Upper lobe of left lung (tissue), 6 donors: ENCODE results near the gene LRR1. TPM values are rescaled to one million over a fixed set of nuclear protein-coding genes. Genes with fewer than 3 reads are reported as not detected.

Experiments used
- ATAC-seq, 2 donors: fragments of 200-7000 bp; cut with Tn5 transposase; one replicate each; pipeline ENCODE4 v1.9.1; 2022; ENCODE audit warnings: mild to moderate bottlenecking in 2 of 2, moderate library complexity in 2 of 2; ENCODE audit not compliant: low FRiP score in 2 of 2
- DNase-seq, 2 donors: peaks; one replicate each; pipeline ENCODE4 v3.0.0-alpha.2; 2019 to 2020
- H3K27ac ChIP-seq, 4 donors: fragments of 200-600 bp; sonication (generic); one replicate each; pipeline ENCODE4 v1.5.1; 2016 to 2019
- H3K27me3 ChIP-seq, 4 donors: fragments of 200-600 bp; sonication (generic); one replicate each; pipeline ENCODE4 v1.5.1; 2017 to 2019
- H3K36me3 ChIP-seq, 4 donors: fragments of 200-600 bp; sonication (generic); one replicate each; pipeline ENCODE4 v1.5.1; 2016 to 2019
- H3K4me1 ChIP-seq, 4 donors: fragments of 200-600 bp; sonication (generic); one replicate each; pipeline ENCODE4 v1.5.1; 2018 to 2019
- H3K4me3 ChIP-seq, 4 donors: fragments of 200-600 bp; sonication (generic); one replicate each; pipeline ENCODE4 v1.5.1; 2017 to 2019; ENCODE audit warnings: mild to moderate bottlenecking in 2 of 4, moderate library complexity in 1 of 4
- H3K9me3 ChIP-seq, 4 donors: fragments of 200-600 bp; sonication (generic); one replicate each; pipeline ENCODE4 v1.5.1; 2018 to 2019
- EP300 ChIP-seq, 4 donors: sonication (generic); formaldehyde crosslinking; IDR thresholded peaks; one replicate each; pipeline ENCODE4 v1.5.1; 2017; ENCODE audit warnings: antibody characterized with exemption in 4 of 4, control low read depth in 2 of 4
- POLR2A ChIP-seq, 4 donors: fragments of 450-650 bp; IDR thresholded peaks; one replicate each; pipeline ENCODE4 v1.5.1; 2016 to 2017; ENCODE audit warnings: antibody characterized with exemption in 4 of 4, mild to moderate bottlenecking in 2 of 4
- POLR2AphosphoS5 ChIP-seq, 2 donors: sonication (generic); formaldehyde crosslinking; IDR thresholded peaks; one replicate each; pipeline ENCODE4 v1.5.1; 2017; ENCODE audit warnings: antibody characterized with exemption in 2 of 2
- WGBS, 2 donors: methylation state at CpG; one replicate each; pipeline ENCODE4 v1.1.5; 2017 to 2018; 5-methylcytosine and 5-hydroxymethylcytosine counted together
- total RNA-seq, 6 donors: library from RNA; depleted of rRNA in 4 of 6; stranded (reverse); fragments of >200 nt in 4 of 6; gene quantifications; one replicate each; pipeline versions ENCODE4 v1.1.0 to v1.2.1, GENCODE V29; 2016 to 2021
- TF ChIP-seq, protein P1 (sequence below), 6 experiments: fragments of 450-650 bp in 4 of 6; fragments of 200-600 bp in 2 of 6; sonication (generic) in 2 of 6; IDR thresholded peaks; one replicate each; pipeline ENCODE4 v1.5.1; 2016 to 2019; ENCODE audit warnings: antibody characterized with exemption in 6 of 6
- donor health status: DM: no; HTN: no; CAD: no; lungs with moderate emphysema.
- donor health status: DM: no; HTN: yes; CAD: no; lungs with severe emphysema.

LRR1 gene
- total RNA-seq, 6 donors from 2014 or later = 1.6 to 13.6 (median 8.1) TPM

DNA sequence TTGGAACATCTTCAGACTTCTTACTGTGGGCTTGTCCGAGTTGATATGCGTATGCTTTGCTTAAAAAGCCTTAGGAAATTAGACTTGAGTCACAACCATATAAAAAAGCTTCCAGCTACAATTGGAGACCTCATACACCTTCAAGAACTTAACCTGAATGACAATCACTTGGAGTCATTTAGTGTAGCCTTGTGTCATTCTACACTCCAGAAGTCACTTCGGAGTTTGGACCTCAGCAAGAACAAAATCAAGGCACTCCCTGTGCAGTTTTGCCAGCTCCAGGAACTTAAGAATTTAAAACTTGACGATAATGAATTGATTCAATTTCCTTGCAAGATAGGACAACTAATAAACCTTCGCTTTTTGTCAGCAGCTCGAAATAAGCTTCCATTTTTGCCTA lies 8.8 kb downstream of the LRR1 start:
- Histone ChIP-seq H3K4me3 (no peak overlapping the region), H3K27ac (no peak overlapping the region), H3K36me3 (peaks cover 0 to 18% (median 4%) of the 10 kb centered on the region in 4 donors), H3K27me3 (no peaks in the 10 kb centered on the region), H3K4me1 (no peaks in the 10 kb centered on the region), H3K9me3 (no peaks in the 10 kb centered on the region)
- TF ChIP-seq EP300 (IDR thresholded peaks at IDR 0.05) (no peak), POLR2A (IDR thresholded peaks at IDR 0.05) (no peak), POLR2AphosphoS5 (IDR thresholded peaks at IDR 0.05) (no peak)
- TF ChIP-seq, protein P1, sequence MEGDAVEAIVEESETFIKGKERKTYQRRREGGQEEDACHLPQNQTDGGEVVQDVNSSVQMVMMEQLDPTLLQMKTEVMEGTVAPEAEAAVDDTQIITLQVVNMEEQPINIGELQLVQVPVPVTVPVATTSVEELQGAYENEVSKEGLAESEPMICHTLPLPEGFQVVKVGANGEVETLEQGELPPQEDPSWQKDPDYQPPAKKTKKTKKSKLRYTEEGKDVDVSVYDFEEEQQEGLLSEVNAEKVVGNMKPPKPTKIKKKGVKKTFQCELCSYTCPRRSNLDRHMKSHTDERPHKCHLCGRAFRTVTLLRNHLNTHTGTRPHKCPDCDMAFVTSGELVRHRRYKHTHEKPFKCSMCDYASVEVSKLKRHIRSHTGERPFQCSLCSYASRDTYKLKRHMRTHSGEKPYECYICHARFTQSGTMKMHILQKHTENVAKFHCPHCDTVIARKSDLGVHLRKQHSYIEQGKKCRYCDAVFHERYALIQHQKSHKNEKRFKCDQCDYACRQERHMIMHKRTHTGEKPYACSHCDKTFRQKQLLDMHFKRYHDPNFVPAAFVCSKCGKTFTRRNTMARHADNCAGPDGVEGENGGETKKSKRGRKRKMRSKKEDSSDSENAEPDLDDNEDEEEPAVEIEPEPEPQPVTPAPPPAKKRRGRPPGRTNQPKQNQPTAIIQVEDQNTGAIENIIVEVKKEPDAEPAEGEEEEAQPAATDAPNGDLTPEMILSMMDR (IDR thresholded peaks at IDR 0.05) = no peak
- DNase-seq (no peak), ATAC-seq (no peak)
- 94 to 96% methylated on average over 6 of the region's 6 CpGs for WGBS, 2 donors

- TF ChIP-seq, protein P1 (IDR thresholded peaks at IDR 0.05) = no peak
- no peak for TF ChIP-seq EP300 (IDR thresholded peaks at IDR 0.05)
- TF ChIP-seq POLR2A (IDR thresholded peaks at IDR 0.05) = no peak
- no peak for TF ChIP-seq POLR2AphosphoS5 (IDR thresholded peaks at IDR 0.05)
- H3K9me3 ChIP-seq = no peaks in the 10 kb centered on the region
- H3K27me3 ChIP-seq = no peaks in the 10 kb centered on the region
- 92 to 97% methylated on average over 4 of the region's 4 CpGs for whole genome bisulfite sequencing, 2 donors
- H3K4me3 ChIP-seq = no peak overlapping the region
- no peak for DNase-seq
- H3K4me1 ChIP-seq = no peaks in the 10 kb centered on the region
- H3K36me3 ChIP-seq = peaks cover 0 to 11% (median 0%) of the 10 kb centered on the region in 4 donors
- no peak overlapping the region for H3K27ac ChIP-seq
- no peak for ATAC-seq
Measured at GRCh38 chr14:49612251-49612650, 13.5 kb downstream of the LRR1 start.

DNA sequence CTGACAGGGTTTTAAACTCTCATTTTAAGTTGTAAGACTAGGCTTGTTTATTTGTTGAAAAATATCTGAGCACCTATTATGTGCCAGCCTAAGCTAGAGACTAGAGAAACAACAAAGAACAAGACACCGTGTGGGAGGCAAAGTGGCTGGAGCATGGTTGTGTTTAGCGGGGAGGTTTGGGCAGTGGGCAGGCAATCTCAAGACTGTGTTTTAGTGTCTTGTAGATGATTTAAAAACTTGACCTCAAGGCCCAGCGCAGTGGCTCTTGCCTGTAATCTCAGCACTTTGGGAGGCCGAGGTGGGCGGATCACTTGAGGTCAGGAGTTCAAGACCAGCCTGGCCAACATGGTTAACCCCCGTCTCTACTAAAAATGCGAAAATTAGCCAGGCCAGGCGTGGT lies 13.9 kb downstream of the LRR1 start:
- H3K36me3 ChIP-seq = peaks cover 0 to 13% (median 0%) of the 10 kb centered on the region in 4 donors
- TF ChIP-seq POLR2A (IDR thresholded peaks at IDR 0.05) (no peak), EP300 (IDR thresholded peaks at IDR 0.05) (no peak), POLR2AphosphoS5 (IDR thresholded peaks at IDR 0.05) (no peak)
- TF ChIP-seq, protein P1 (IDR thresholded peaks at IDR 0.05) = no peak
- ATAC-seq (no peak), DNase-seq (no peak)
- no peaks in the 10 kb centered on the region for H3K9me3 ChIP-seq
- WGBS, 2 donors = 93 to 96% methylated on average over 6 to 7 of the region's 8 CpGs
- H3K4me1 ChIP-seq = peaks cover 0 to 1% (median 0%) of the 10 kb centered on the region in 4 donors
- no peak overlapping the region for H3K4me3 ChIP-seq
- no peaks in the 10 kb centered on the region for H3K27me3 ChIP-seq
- no peak overlapping the region for H3K27ac ChIP-seq

GRCh38 chr14:49614196-49614595 lies 15.5 kb downstream of the LRR1 start:
- Histone ChIP-seq H3K4me1 (peaks cover 6 to 9% (median 7%) of the 10 kb centered on the region in 4 donors), H3K9me3 (no peaks in the 10 kb centered on the region), H3K27ac (no peak overlapping the region), H3K36me3 (peaks cover 4 to 21% (median 8%) of the 10 kb centered on the region in 4 donors), H3K27me3 (no peaks in the 10 kb centered on the region), H3K4me3 (no peak overlapping the region)
- WGBS, 2 donors = 93 to 99% methylated on average over 2 of the region's 2 CpGs
- DNase-seq = no peak
- no peak for TF ChIP-seq EP300 (IDR thresholded peaks at IDR 0.05)
- TF ChIP-seq POLR2AphosphoS5 (IDR thresholded peaks at IDR 0.05) = no peak
- TF ChIP-seq, protein P1 (IDR thresholded peaks at IDR 0.05) = no peak
- TF ChIP-seq POLR2A (IDR thresholded peaks at IDR 0.05) = no peak
- no peak for ATAC-seq

GRCh38 chr14:49615776-49616175 lies 17.0 kb downstream of the LRR1 start:
- Histone ChIP-seq H3K27me3 (no peaks in the 10 kb centered on the region), H3K36me3 (peaks cover 4 to 21% (median 8%) of the 10 kb centered on the region in 4 donors), H3K4me1 (peaks cover 11 to 14% (median 12%) of the 10 kb centered on the region in 4 donors), H3K4me3 (no peak overlapping the region), H3K27ac (no peak overlapping the region), H3K9me3 (no peaks in the 10 kb centered on the region)
- no peak for ATAC-seq
- DNase-seq = no peak
- TF ChIP-seq EP300 (IDR thresholded peaks at IDR 0.05) (no peak), POLR2AphosphoS5 (IDR thresholded peaks at IDR 0.05) (no peak), POLR2A (IDR thresholded peaks at IDR 0.05) (no peak)
- 92 to 93% methylated on average over 6 of the region's 6 CpGs for whole genome bisulfite sequencing, 2 donors
